ENCODE results near the gene FLYWCH1. TPM values are rescaled to one million over a fixed set of nuclear protein-coding genes. Genes with fewer than 3 reads are reported as not detected.

Gene FLYWCH1
- total and polyA plus RNA-seq, 4 donors, result 3.9 to 12.2 (median 7.8) TPM

DNA sequence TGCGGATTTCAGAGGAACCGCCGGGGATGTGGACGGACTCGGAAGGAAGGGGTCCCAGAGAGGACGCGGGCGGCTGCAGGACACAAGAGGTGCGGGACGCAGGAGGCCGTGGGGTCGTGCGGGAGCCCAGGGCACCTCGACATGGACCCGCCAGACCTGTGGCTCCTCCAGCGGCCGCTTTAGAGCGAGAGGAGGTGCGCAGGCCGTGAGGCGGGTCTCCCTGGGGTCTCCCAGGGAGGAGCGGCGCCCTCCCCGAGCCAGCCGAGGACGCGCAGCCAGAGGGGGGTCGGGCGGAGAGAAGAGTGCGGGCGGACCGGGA, 6.8 kb upstream of the FLYWCH1 start:
- peaks cover 0 to 16% (median 7%) of the 10 kb centered on the region in 4 donors for H3K4me1 ChIP-seq (ENCODE audit: control insufficient read depth in 4 of 4, insufficient read depth in 4 of 4, low read length in 3 of 4)
- TF ChIP-seq, protein P1, sequence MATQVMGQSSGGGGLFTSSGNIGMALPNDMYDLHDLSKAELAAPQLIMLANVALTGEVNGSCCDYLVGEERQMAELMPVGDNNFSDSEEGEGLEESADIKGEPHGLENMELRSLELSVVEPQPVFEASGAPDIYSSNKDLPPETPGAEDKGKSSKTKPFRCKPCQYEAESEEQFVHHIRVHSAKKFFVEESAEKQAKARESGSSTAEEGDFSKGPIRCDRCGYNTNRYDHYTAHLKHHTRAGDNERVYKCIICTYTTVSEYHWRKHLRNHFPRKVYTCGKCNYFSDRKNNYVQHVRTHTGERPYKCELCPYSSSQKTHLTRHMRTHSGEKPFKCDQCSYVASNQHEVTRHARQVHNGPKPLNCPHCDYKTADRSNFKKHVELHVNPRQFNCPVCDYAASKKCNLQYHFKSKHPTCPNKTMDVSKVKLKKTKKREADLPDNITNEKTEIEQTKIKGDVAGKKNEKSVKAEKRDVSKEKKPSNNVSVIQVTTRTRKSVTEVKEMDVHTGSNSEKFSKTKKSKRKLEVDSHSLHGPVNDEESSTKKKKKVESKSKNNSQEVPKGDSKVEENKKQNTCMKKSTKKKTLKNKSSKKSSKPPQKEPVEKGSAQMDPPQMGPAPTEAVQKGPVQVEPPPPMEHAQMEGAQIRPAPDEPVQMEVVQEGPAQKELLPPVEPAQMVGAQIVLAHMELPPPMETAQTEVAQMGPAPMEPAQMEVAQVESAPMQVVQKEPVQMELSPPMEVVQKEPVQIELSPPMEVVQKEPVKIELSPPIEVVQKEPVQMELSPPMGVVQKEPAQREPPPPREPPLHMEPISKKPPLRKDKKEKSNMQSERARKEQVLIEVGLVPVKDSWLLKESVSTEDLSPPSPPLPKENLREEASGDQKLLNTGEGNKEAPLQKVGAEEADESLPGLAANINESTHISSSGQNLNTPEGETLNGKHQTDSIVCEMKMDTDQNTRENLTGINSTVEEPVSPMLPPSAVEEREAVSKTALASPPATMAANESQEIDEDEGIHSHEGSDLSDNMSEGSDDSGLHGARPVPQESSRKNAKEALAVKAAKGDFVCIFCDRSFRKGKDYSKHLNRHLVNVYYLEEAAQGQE (IDR thresholded peaks at IDR 0.05), result no peak
- TF ChIP-seq YY1 (IDR thresholded peaks at IDR 0.05) (no peak), FOXA1 (IDR thresholded peaks at IDR 0.05) (no peak)
- DNase-seq (ENCODE audit: low spot score), result no peak
- H3K9ac ChIP-seq (ENCODE audit: low read depth in 1 of 2, low read length in 2 of 2), result peak overlapping the region in 1 of 2 donors; percentile 60
- H3K4me3 ChIP-seq (ENCODE audit: low read depth in 1 of 3, low read length in 3 of 3), result peak overlapping the region; percentile 30 to 72 (median 68)
- H3K36me3 ChIP-seq (ENCODE audit: control insufficient read depth in 4 of 4, insufficient read depth in 3 of 4, low read depth in 1 of 4, low read length in 3 of 4), result no peaks in the 10 kb centered on the region
- under 1% methylated on average over 32 of the region's 32 CpGs for WGBS
- H3K27ac ChIP-seq (ENCODE audit: low read depth in 1 of 2, low read length in 2 of 2), result peak overlapping the region; percentile 66 to 75
- H3K9me3 ChIP-seq (ENCODE audit: control insufficient read depth in 4 of 4, low read length in 3 of 4), result no peaks in the 10 kb centered on the region
- H3K27me3 ChIP-seq (ENCODE audit: control insufficient read depth in 4 of 4, insufficient read depth in 4 of 4, low read length in 3 of 4), result no peaks in the 10 kb centered on the region

DNA sequence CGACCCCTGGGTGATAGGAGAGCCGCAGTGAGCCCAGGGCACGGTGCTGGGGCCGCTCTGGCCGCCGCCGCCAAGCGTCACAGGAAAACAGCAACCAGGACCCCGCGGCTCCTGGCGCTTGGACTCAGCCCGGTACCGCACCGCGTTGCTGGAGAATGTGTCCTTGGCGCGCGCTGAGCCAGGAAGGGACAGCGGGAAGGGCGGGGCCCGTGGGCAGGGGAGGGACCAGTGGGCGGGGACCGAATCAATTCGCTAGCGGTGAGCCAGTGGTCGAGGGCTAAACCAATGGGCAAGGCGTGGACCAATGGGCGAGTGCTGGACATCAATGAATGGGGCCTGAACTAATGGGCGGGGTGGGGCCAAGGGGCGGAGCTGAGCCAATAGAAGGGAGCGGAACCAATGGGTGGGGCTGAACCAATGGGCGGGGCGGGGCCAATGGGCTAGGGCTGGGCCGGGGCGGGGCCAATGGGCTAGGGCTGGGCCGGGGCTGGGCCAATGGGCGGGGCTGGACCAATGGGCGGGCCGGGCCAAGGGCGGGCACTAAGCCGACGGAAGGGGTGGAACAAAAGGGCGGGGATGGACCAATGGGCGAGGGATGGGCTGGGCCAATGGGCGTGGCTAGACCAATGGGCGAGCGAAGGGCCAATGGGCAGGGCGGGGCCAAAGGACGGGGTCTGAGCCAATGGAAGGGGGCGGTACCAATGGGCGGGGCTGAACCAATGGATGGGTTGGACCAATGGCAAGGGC, 6.3 kb upstream of the FLYWCH1 start:
- Histone ChIP-seq H3K4me1 (ENCODE audit: control insufficient read depth in 4 of 4, insufficient read depth in 4 of 4, low read length in 3 of 4) (peaks cover 0 to 16% (median 7%) of the 10 kb centered on the region in 4 donors), H3K36me3 (ENCODE audit: control insufficient read depth in 4 of 4, insufficient read depth in 3 of 4, low read depth in 1 of 4, low read length in 3 of 4) (no peaks in the 10 kb centered on the region), H3K27me3 (ENCODE audit: control insufficient read depth in 4 of 4, insufficient read depth in 4 of 4, low read length in 3 of 4) (no peaks in the 10 kb centered on the region), H3K9me3 (ENCODE audit: control insufficient read depth in 4 of 4, low read length in 3 of 4) (no peaks in the 10 kb centered on the region), H3K9ac (ENCODE audit: low read depth in 1 of 2, low read length in 2 of 2) (no peak overlapping the region), H3K27ac (ENCODE audit: low read depth in 1 of 2, low read length in 2 of 2) (peak overlapping the region; percentile 66 to 75), H3K4me3 (ENCODE audit: low read depth in 1 of 3, low read length in 3 of 3) (peak overlapping the region; percentile 30 to 72 (median 68))
- peak; percentile 65 for TF ChIP-seq TAF1 (conservative IDR thresholded peaks at IDR 0.05)
- TF ChIP-seq, protein P2, sequence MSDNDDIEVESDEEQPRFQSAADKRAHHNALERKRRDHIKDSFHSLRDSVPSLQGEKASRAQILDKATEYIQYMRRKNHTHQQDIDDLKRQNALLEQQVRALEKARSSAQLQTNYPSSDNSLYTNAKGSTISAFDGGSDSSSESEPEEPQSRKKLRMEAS (IDR thresholded peaks at IDR 0.05), result no peak
- TF ChIP-seq HNF4A (conservative IDR thresholded peaks at IDR 0.05), result peak in 1 of 2 donors; percentile 19
- no peak for TF ChIP-seq RXRA (IDR thresholded peaks at IDR 0.05)
- no peak for TF ChIP-seq EGR1 (IDR thresholded peaks at IDR 0.05; ENCODE audit: low read depth in 2 of 2)
- peak in 1 of 2 donors; percentile 40 for TF ChIP-seq GABPA (IDR thresholded peaks at IDR 0.05 in 1 of 2, conservative IDR thresholded peaks at IDR 0.05 in 1 of 2)
- TF ChIP-seq SP1 (IDR thresholded peaks at IDR 0.05), result peak; percentile 92
- TF ChIP-seq, protein P1 (IDR thresholded peaks at IDR 0.05), result peak; percentile 95
- TF ChIP-seq, protein P3, sequence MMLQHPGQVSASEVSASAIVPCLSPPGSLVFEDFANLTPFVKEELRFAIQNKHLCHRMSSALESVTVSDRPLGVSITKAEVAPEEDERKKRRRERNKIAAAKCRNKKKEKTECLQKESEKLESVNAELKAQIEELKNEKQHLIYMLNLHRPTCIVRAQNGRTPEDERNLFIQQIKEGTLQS (IDR thresholded peaks at IDR 0.05), result no peak
- peak; percentile 91 for DNase-seq (ENCODE audit: low spot score)
- WGBS, result 1% methylated on average over 51 of the region's 51 CpGs

Measured in liver (tissue), 9 donors.